Loucy (cell line): Measurements from ENCODE around the gene TEAD1.
A peak's percentile ranks its signal among the peaks of the same experiment; 100 is the strongest.

Experiments
- H2AFZ ChIP-seq: fragments of 200-600 bp; sonication (generic); 2 replicates; pipeline ENCODE4 v1.6.0; 2016; ENCODE audit warnings: antibody characterized with exemption, mild to moderate bottlenecking, low read length, moderate library complexity
- H3F3A ChIP-seq: fragments of 200-600 bp; 2 replicates; pipeline ENCODE4 v1.6.0; 2016; ENCODE audit warnings: antibody characterized with exemption, low read depth, mild to moderate bottlenecking
- H3K27me3 ChIP-seq: fragments of 200-600 bp; sonication (generic); 2 replicates; pipeline ENCODE4 v1.6.1; 2014; ENCODE audit warnings: low read length, mild to moderate bottlenecking; ENCODE audit not compliant: insufficient read depth, poor library complexity, severe bottlenecking
- H3K36me3 ChIP-seq: fragments of 200-600 bp; sonication (generic); 2 replicates; pipeline ENCODE4 v1.6.1; 2016; ENCODE audit warnings: low read length; ENCODE audit not compliant: insufficient read depth
- H3K4me1 ChIP-seq: fragments of 200-600 bp; sonication (generic); 2 replicates; pipeline ENCODE4 v1.5.1; 2014; ENCODE audit warnings: low read length, mild to moderate bottlenecking; ENCODE audit not compliant: insufficient read depth, poor library complexity, severe bottlenecking
- H3K4me2 ChIP-seq: fragments of 200-600 bp; sonication (generic); 2 replicates; pipeline ENCODE4 v1.6.0; 2014; ENCODE audit warnings: antibody characterized with exemption, low read length, low read depth, mild to moderate bottlenecking; ENCODE audit not compliant: poor library complexity, severe bottlenecking
- H3K4me3 ChIP-seq: fragments of 200-600 bp; sonication (generic); 2 replicates; pipeline ENCODE4 v1.5.1; 2014; ENCODE audit warnings: low read length, mild to moderate bottlenecking, mixed read lengths; ENCODE audit not compliant: poor library complexity, severe bottlenecking
- H3K79me2 ChIP-seq: fragments of 200-600 bp; sonication (generic); 2 replicates; pipeline ENCODE4 v1.6.1; 2014; ENCODE audit warnings: low read length; ENCODE audit not compliant: insufficient read depth
- H3K9ac ChIP-seq: fragments of 200-600 bp; sonication (generic); 2 replicates; pipeline ENCODE4 v1.6.0; 2014; ENCODE audit warnings: mild to moderate bottlenecking, low read depth, low read length, moderate library complexity; ENCODE audit not compliant: poor library complexity, severe bottlenecking
- H3K9me2 ChIP-seq: fragments of 200-600 bp; sonication (generic); replicated peaks from 2 replicates; pipeline ENCODE4 v1.6.1; 2016; ENCODE audit warnings: low read depth, low read length, mixed read lengths
- H3K9me3 ChIP-seq: fragments of 200-600 bp; sonication (generic); 2 replicates; pipeline ENCODE4 v1.6.1; 2014; ENCODE audit warnings: mild to moderate bottlenecking, antibody characterized with exemption, low read length, low read depth; ENCODE audit not compliant: insufficient read depth
- H4K20me1 ChIP-seq: fragments of 200-600 bp; sonication (generic); 2 replicates; pipeline ENCODE4 v1.6.0; 2014; ENCODE audit warnings: antibody characterized with exemption, low read length, mild to moderate bottlenecking; ENCODE audit not compliant: insufficient read depth, poor library complexity, severe bottlenecking
- CTCF ChIP-seq: fragments of 200-600 bp; sonication (generic); conservative IDR thresholded peaks from 2 replicates; pipeline ENCODE4 v1.5.1; 2014; ENCODE audit warnings: mild to moderate bottlenecking, antibody characterized with exemption, low read length
- EZH2phosphoT487 ChIP-seq: fragments of 200-600 bp; IDR thresholded peaks from 2 replicates; pipeline ENCODE4 v1.6.1; 2018; ENCODE audit warnings: antibody characterized with exemption, mild to moderate bottlenecking, moderate library complexity, borderline replicate concordance

TEAD1 gene

GRCh38 chr11:12693479-12694182 is 19.4 kb downstream of the TEAD1 start:
- TF ChIP-seq CTCF (no peak), EZH2phosphoT487 (peak; percentile 16; the same call in 1 of the 2 replicates)

GRCh38 chr11:12694183-12694531 is 19.9 kb downstream of the TEAD1 start:
- Histone ChIP-seq H3F3A (no peaks in the 10 kb centered on the region), H3K36me3 (no peaks in the 10 kb centered on the region), H2AFZ (no peak overlapping the region), H3K9ac (no peak overlapping the region), H3K27me3 (peaks cover 80% of the 10 kb centered on the region), H3K9me3 (no peaks in the 10 kb centered on the region), H3K4me1 (peaks cover 13% of the 10 kb centered on the region), H4K20me1 (no peaks in the 10 kb centered on the region), H3K9me2 (no peaks in the 10 kb centered on the region), H3K4me3 (peak overlapping the region; percentile 14), H3K4me2 (peak overlapping the region; percentile 59), H3K79me2 (no peaks in the 10 kb centered on the region)
- TF ChIP-seq EZH2phosphoT487 (no peak), CTCF (no peak)

More at GRCh38 chr11:12693479-12694182, 19.4 kb downstream of the TEAD1 start:
- Histone ChIP-seq H3F3A (no peaks in the 10 kb centered on the region), H3K27me3 (peaks cover 78% of the 10 kb centered on the region), H3K9me3 (no peaks in the 10 kb centered on the region), H3K9me2 (no peaks in the 10 kb centered on the region), H3K79me2 (no peaks in the 10 kb centered on the region), H2AFZ (no peak overlapping the region), H3K9ac (no peak overlapping the region), H3K4me2 (peak overlapping the region; percentile 59), H3K36me3 (no peaks in the 10 kb centered on the region), H4K20me1 (no peaks in the 10 kb centered on the region), H3K4me1 (peaks cover 13% of the 10 kb centered on the region), H3K4me3 (peak overlapping the region; percentile 14)

- no peak for TF ChIP-seq CTCF
- TF ChIP-seq EZH2phosphoT487 = no peak
- Histone ChIP-seq H3K4me3 (no peak overlapping the region), H3K36me3 (no peaks in the 10 kb centered on the region), H3K4me2 (no peak overlapping the region), H3K27me3 (peaks cover 86% of the 10 kb centered on the region), H3K9me3 (no peaks in the 10 kb centered on the region), H3F3A (no peaks in the 10 kb centered on the region), H3K9ac (no peak overlapping the region), H2AFZ (no peak overlapping the region), H4K20me1 (no peaks in the 10 kb centered on the region), H3K4me1 (peaks cover 13% of the 10 kb centered on the region), H3K79me2 (no peaks in the 10 kb centered on the region), H3K9me2 (no peaks in the 10 kb centered on the region)
Observed at GRCh38 chr11:12695221-12695794, 21.1 kb downstream of the TEAD1 start.
